ENCODE data around the gene PTPRE.

GRCh38 chr10:128122931-128123330 lies 216.0 kb downstream of the PTPRE start:
- TF ChIP-seq EZH2 (IDR thresholded peaks at IDR 0.05; ENCODE audit: borderline replicate concordance, insufficient read depth, low read length, poor library complexity, severe bottlenecking) = no peak
- no peak for TF ChIP-seq CTCF (IDR thresholded peaks at IDR 0.05; ENCODE audit: poor library complexity, severe bottlenecking)
- no peak for TF ChIP-seq SMC3 (conservative IDR thresholded peaks at IDR 0.05; ENCODE audit: poor library complexity)
- TF ChIP-seq REST (IDR thresholded peaks at IDR 0.05; ENCODE audit: borderline replicate concordance) = no peak

Measured in neural cell (in vitro differentiated cells).